Liver (tissue), 3 donors: ENCODE measurements around the gene KIF26B.

Source experiments
- FOXA1 ChIP-seq: IDR thresholded peaks from 2 replicates; pipeline ENCODE4 v1.6.1; 2016; ENCODE audit warnings: antibody characterized with exemption
- FOXA2 ChIP-seq: IDR thresholded peaks from 2 replicates; pipeline ENCODE4 v1.6.1; 2016; ENCODE audit warnings: antibody characterized with exemption
- JUND ChIP-seq, 2 donors: IDR thresholded peaks; 2 replicates each; pipeline ENCODE4 v1.6.1; 2016; ENCODE audit warnings: antibody characterized with exemption in 2 of 2
- SP1 ChIP-seq: IDR thresholded peaks from 2 replicates; pipeline ENCODE4 v1.6.1; 2018; ENCODE audit warnings: antibody characterized with exemption, mild to moderate bottlenecking
- YY1 ChIP-seq: IDR thresholded peaks from 2 replicates; pipeline ENCODE4 v1.6.1; 2016; ENCODE audit warnings: antibody characterized with exemption, mild to moderate bottlenecking
- TF ChIP-seq, protein P1 (sequence below): fragments of 150-350 bp; IDR thresholded peaks from 2 replicates; pipeline ENCODE4 v1.5.1; 2017; ENCODE audit warnings: improper control_type of control experiment, low read depth, low read length; ENCODE audit not compliant: missing input control
- donor health status: healthy.
- donor health status: healthy.

DNA sequence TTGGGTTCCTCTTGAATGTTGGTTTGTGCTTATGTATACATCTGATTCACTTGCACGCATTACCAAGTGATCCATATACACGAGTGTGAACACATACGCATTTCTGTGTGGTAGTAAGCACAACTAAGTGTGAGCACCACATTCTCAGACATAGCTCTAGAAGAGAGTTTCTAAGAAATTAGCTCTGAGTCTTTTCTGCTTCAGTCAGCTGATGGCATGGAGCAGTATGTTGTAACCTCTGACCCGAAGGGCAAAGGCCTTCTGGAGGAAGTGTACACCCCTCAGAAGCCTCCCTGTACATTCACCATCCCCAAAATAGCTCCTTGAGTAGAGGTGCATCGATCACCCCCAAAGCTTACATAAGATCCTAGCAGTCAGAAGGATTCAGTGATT is 183.7 kb downstream of the KIF26B start:
- TF ChIP-seq FOXA1 (no peak), JUND (IDR thresholded peaks at IDR 0.05) (no peak), YY1 (no peak), SP1 (no peak), FOXA2 (no peak)
- TF ChIP-seq, protein P1, sequence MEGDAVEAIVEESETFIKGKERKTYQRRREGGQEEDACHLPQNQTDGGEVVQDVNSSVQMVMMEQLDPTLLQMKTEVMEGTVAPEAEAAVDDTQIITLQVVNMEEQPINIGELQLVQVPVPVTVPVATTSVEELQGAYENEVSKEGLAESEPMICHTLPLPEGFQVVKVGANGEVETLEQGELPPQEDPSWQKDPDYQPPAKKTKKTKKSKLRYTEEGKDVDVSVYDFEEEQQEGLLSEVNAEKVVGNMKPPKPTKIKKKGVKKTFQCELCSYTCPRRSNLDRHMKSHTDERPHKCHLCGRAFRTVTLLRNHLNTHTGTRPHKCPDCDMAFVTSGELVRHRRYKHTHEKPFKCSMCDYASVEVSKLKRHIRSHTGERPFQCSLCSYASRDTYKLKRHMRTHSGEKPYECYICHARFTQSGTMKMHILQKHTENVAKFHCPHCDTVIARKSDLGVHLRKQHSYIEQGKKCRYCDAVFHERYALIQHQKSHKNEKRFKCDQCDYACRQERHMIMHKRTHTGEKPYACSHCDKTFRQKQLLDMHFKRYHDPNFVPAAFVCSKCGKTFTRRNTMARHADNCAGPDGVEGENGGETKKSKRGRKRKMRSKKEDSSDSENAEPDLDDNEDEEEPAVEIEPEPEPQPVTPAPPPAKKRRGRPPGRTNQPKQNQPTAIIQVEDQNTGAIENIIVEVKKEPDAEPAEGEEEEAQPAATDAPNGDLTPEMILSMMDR, result no peak
